H9 (cell line): ENCODE data around the gene SLC15A5. TPM values are rescaled to one million over a fixed set of nuclear protein-coding genes. Genes with fewer than 3 reads are reported as not detected.

Source experiments
- DNase-seq: peaks from one replicate; pipeline ENCODE4 v3.0.0-alpha.2; 2017
- H2AFZ ChIP-seq: one replicate; pipeline ENCODE4 v1.6.1; 2013; ENCODE audit warnings: mild to moderate bottlenecking, low read length, control low read depth, moderate library complexity
- H2AK5ac ChIP-seq: 2 replicates; pipeline ENCODE4 v1.6.1; 2013; ENCODE audit warnings: low read length, control low read depth, mixed read lengths; ENCODE audit not compliant: insufficient read length
- H2BK120ac ChIP-seq: one replicate; pipeline ENCODE4 v1.6.1; 2013; ENCODE audit warnings: low read depth, mild to moderate bottlenecking, low read length, control low read depth, inconsistent platforms; ENCODE audit not compliant: poor library complexity, severe bottlenecking
- H2BK12ac ChIP-seq: 2 replicates; pipeline ENCODE4 v1.6.1; 2013; ENCODE audit warnings: low read length, control low read depth, mixed read lengths, low read depth; ENCODE audit not compliant: insufficient read length
- H2BK15ac ChIP-seq: 2 replicates; pipeline ENCODE4 v1.6.1; 2013; ENCODE audit warnings: low read depth, low read length, control low read depth
- H2BK20ac ChIP-seq: one replicate; pipeline ENCODE4 v1.6.1; 2013; ENCODE audit warnings: low read depth, mild to moderate bottlenecking, low read length, control low read depth, inconsistent platforms; ENCODE audit not compliant: poor library complexity, severe bottlenecking
- H2BK5ac ChIP-seq: 2 replicates; pipeline ENCODE4 v1.6.1; 2013; ENCODE audit warnings: low read length, control low read depth, mixed read lengths; ENCODE audit not compliant: insufficient read length
- H3K14ac ChIP-seq: 2 replicates; pipeline ENCODE4 v1.6.1; 2013; ENCODE audit warnings: low read length, control low read depth; ENCODE audit not compliant: insufficient read depth
- H3K18ac ChIP-seq: 2 replicates; pipeline ENCODE4 v1.6.1; 2013; ENCODE audit warnings: low read depth, mild to moderate bottlenecking, mixed read lengths, low read length, control low read depth; ENCODE audit not compliant: insufficient read length
- H3K23ac ChIP-seq: 2 replicates; pipeline ENCODE4 v1.6.1; 2013; ENCODE audit warnings: low read length, control low read depth, mixed read lengths, low read depth; ENCODE audit not compliant: insufficient read length
- H3K23me2 ChIP-seq: 2 replicates; pipeline ENCODE4 v1.6.1; 2013; ENCODE audit warnings: low read depth, mild to moderate bottlenecking, mixed read lengths, low read length, control low read depth; ENCODE audit not compliant: insufficient read length, poor library complexity, severe bottlenecking
- H3K27ac ChIP-seq: 2 replicates; pipeline ENCODE4 v1.5.1; 2013; ENCODE audit warnings: low read length, control low read depth, mixed read lengths, low read depth; ENCODE audit not compliant: insufficient read length
- H3K27me3 ChIP-seq: 2 replicates; pipeline ENCODE4 v1.6.1; 2013; ENCODE audit warnings: low read length, control low read depth, inconsistent platforms; ENCODE audit not compliant: insufficient read depth
- H3K4ac ChIP-seq: 2 replicates; pipeline ENCODE4 v1.6.1; 2013; ENCODE audit warnings: low read depth, mild to moderate bottlenecking, control low read depth, inconsistent platforms, low read length, moderate library complexity
- H3K4me1 ChIP-seq: 2 replicates; pipeline ENCODE4 v1.6.1; 2013; ENCODE audit warnings: low read length, control low read depth, inconsistent platforms; ENCODE audit not compliant: insufficient read depth
- H3K4me2 ChIP-seq: 2 replicates; pipeline ENCODE4 v1.6.1; 2013; ENCODE audit warnings: low read length, control low read depth, mixed read lengths; ENCODE audit not compliant: insufficient read length, insufficient read depth
- H3K56ac ChIP-seq: 2 replicates; pipeline ENCODE4 v1.6.1; 2013; ENCODE audit warnings: low read depth, mild to moderate bottlenecking, mixed read lengths, low read length, control low read depth; ENCODE audit not compliant: insufficient read length
- H3K79me1 ChIP-seq: 2 replicates; pipeline ENCODE4 v1.6.1; 2013; ENCODE audit warnings: low read depth, mild to moderate bottlenecking, moderate library complexity, low read length, control low read depth, inconsistent platforms; ENCODE audit not compliant: insufficient read depth, poor library complexity, severe bottlenecking
- H3K79me2 ChIP-seq: 2 replicates; pipeline ENCODE4 v1.6.1; 2013; ENCODE audit warnings: low read length, control low read depth, inconsistent platforms; ENCODE audit not compliant: insufficient read depth
- H3K9ac ChIP-seq: 2 replicates; pipeline ENCODE4 v1.6.1; 2013; ENCODE audit warnings: low read length, control low read depth, mixed read lengths; ENCODE audit not compliant: insufficient read length; ENCODE audit errors: extremely low read depth
- H3K9me3 ChIP-seq: one replicate; pipeline ENCODE4 v1.6.1; 2013; ENCODE audit warnings: low read depth, low read length, inconsistent platforms; ENCODE audit not compliant: control insufficient read depth
- H3T11ph ChIP-seq: one replicate; pipeline ENCODE4 v1.6.1; 2013; ENCODE audit warnings: mild to moderate bottlenecking, low read length, control low read depth, inconsistent platforms
- H4K20me1 ChIP-seq: one replicate; pipeline ENCODE4 v1.6.1; 2013; ENCODE audit not compliant: control insufficient read depth, insufficient read length, insufficient read depth
- H4K5ac ChIP-seq: 2 replicates; pipeline ENCODE4 v1.6.1; 2013; ENCODE audit warnings: low read depth, mild to moderate bottlenecking, mixed read lengths, low read length, control low read depth; ENCODE audit not compliant: insufficient read length
- H4K8ac ChIP-seq: replicated peaks from 2 replicates; pipeline ENCODE4 v1.6.1; 2013; ENCODE audit warnings: low read length, control low read depth, mixed read lengths, low read depth; ENCODE audit not compliant: insufficient read length
- H4K91ac ChIP-seq: 2 replicates; pipeline ENCODE4 v1.6.1; 2013; ENCODE audit warnings: low read depth, mild to moderate bottlenecking, moderate library complexity, mixed read lengths, low read length, control low read depth; ENCODE audit not compliant: insufficient read length
- H3K27ac Mint-ChIP-seq, 3 experiments: 2 replicates in 2 of 3; 3 replicates in 1 of 3; pipeline ENCODE4 v1.8.0; 2020 to 2021; ENCODE audit warnings: mixed read lengths in 3 of 3, mild to moderate bottlenecking in 1 of 3, moderate library complexity in 1 of 3
- H3K27me3 Mint-ChIP-seq: 2 replicates; pipeline ENCODE4 v1.8.0; 2021; ENCODE audit warnings: low read depth, mild to moderate bottlenecking, moderate library complexity, mixed read lengths
- H3K36me3 Mint-ChIP-seq, 3 experiments: 2 replicates in 2 of 3; 3 replicates in 1 of 3; pipeline ENCODE4 v1.8.0; 2020 to 2021; ENCODE audit warnings: low read depth in 3 of 3, mixed read lengths in 3 of 3; ENCODE audit not compliant: insufficient read depth in 1 of 3
- H3K4me1 Mint-ChIP-seq, 2 experiments: 2 replicates each; pipeline ENCODE4 v1.8.0; 2020; ENCODE audit warnings: mixed read lengths in 2 of 2
- H3K4me3 Mint-ChIP-seq, 2 experiments: 2 replicates in 1 of 2; 3 replicates in 1 of 2; pipeline ENCODE4 v1.8.0; 2020 to 2021; ENCODE audit warnings: mild to moderate bottlenecking in 2 of 2, mixed read lengths in 2 of 2, moderate library complexity in 1 of 2
- H3K9me3 Mint-ChIP-seq, 2 experiments: 2 replicates in 1 of 2; 3 replicates in 1 of 2; pipeline ENCODE4 v1.8.0; 2020; ENCODE audit warnings: mild to moderate bottlenecking in 2 of 2, mixed read lengths in 2 of 2, moderate library complexity in 1 of 2
- CTCF ChIP-seq: fragments of 200-600 bp; sonication (generic); conservative IDR thresholded peaks from 3 replicates; pipeline ENCODE4 v1.8.0; 2021; ENCODE audit warnings: antibody characterized with exemption, mild to moderate bottlenecking
- WGBS: extraction: QIAGEN DNeasy Blood & Tissue Kit; methylation state at CpG from one replicate; pipeline ENCODE4 v1.1.7; 2013; ENCODE audit warnings: missing lambda C conversion rate, low lambda C conversion rate, mixed read lengths; ENCODE audit not compliant: insufficient read length; ENCODE audit errors: extremely low coverage; 5-methylcytosine and 5-hydroxymethylcytosine counted together
- total RNA-seq: library from RNA; stranded (reverse); gene quantifications from 2 replicates; pipeline ENCODE4 v1.2.1, GENCODE V29; 2021

Gene SLC15A5
- total RNA-seq, 1 experiment from 2014 or later = not detected

GRCh38 chr12:16285586-16285985 lies 8.1 kb upstream of the SLC15A5 start:
- Histone ChIP-seq H3K56ac (no peak overlapping the region), H3K27me3 (no peaks in the 10 kb centered on the region), H3K18ac (no peak overlapping the region), H3K4ac (no peak overlapping the region), H2AFZ (no peak overlapping the region), H3K79me2 (no peaks in the 10 kb centered on the region), H3K23ac (no peak overlapping the region), H3K4me2 (no peak overlapping the region), H3K79me1 (no peaks in the 10 kb centered on the region), H2BK20ac (no peak overlapping the region), H2BK12ac (no peak overlapping the region), H3T11ph (no peak overlapping the region), H3K9ac (no peak overlapping the region), H3K23me2 (no peaks in the 10 kb centered on the region), H4K20me1 (no peaks in the 10 kb centered on the region), H2BK120ac (no peak overlapping the region), H3K27ac (no peak overlapping the region), H3K4me1 (no peaks in the 10 kb centered on the region), H2BK5ac (no peak overlapping the region), H4K8ac (no peak overlapping the region), H4K5ac (no peak overlapping the region), H4K91ac (no peak overlapping the region), H3K9me3 (no peaks in the 10 kb centered on the region), H3K14ac (no peak overlapping the region), H2AK5ac (no peak overlapping the region), H2BK15ac (no peak overlapping the region)
- no CpG with 5 or more reads among the region's 3 CpGs for WGBS
- Mint-ChIP-seq H3K9me3 (no peaks in the 10 kb centered on the region), H3K27ac (no peak overlapping the region), H3K4me3 (no peak overlapping the region), H3K27me3 (no peaks in the 10 kb centered on the region), H3K4me1 (peaks cover 3 to 4% of the 10 kb centered on the region in 2 experiments; a peak in 2 of 4 replicates), H3K36me3 (no peaks in the 10 kb centered on the region)
- TF ChIP-seq CTCF = no peak
- no peak for DNase-seq
